ENCODE measurements around the gene PTAR1.
A peak's percentile ranks its signal among the peaks of the same experiment; 100 is the strongest.

Gene PTAR1

GRCh38 chr9:69674112-69674685 is 85.6 kb downstream of the PTAR1 start:
- no peak overlapping the region for H2AFZ ChIP-seq (ENCODE audit: low read depth, low read length)
- WGBS, result 72% methylated on average over 8 of the region's 11 CpGs
- H2BK5ac ChIP-seq (ENCODE audit: low read depth, low read length, poor library complexity, severe bottlenecking), result no peak overlapping the region

DNA sequence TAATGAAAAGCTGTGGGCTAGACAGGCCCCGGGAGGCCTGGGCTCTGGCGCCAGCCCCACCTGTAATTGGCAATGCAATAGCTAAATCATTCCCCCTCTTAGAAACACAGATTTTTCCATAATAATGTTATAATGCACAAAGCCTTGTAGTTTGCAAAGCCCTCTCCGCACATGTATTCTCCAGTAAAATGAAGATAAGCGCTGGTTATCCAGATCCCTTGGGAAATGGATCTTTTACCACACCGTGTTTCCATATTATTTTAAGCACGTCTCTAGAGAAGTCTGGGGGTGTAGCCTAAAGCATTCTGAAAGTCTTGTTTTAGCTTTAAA is 86.5 kb downstream of the PTAR1 start:
- H2BK5ac ChIP-seq (ENCODE audit: low read depth, low read length, poor library complexity, severe bottlenecking), result no peak overlapping the region
- peak overlapping the region; percentile 48 to 95 for H3K4me3 ChIP-seq (ENCODE audit: insufficient read depth in 1 of 2, low read depth in 1 of 2, low read length in 2 of 2)
- no peak overlapping the region for H2BK120ac ChIP-seq (ENCODE audit: low read depth, low read length)
- H3K18ac ChIP-seq (ENCODE audit: low read depth in 1 of 2, low read length in 2 of 2), result peak overlapping the region in 1 of 2 experiments; percentile 72
- H3K27me3 ChIP-seq (ENCODE audit: control insufficient read depth in 1 of 2, insufficient read depth in 1 of 2, low read length in 2 of 2), result no peaks in the 10 kb centered on the region
- peak overlapping the region; percentile 60 for H4K8ac ChIP-seq (ENCODE audit: low read length)
- no peaks in the 10 kb centered on the region for H3K9me3 ChIP-seq (ENCODE audit: control insufficient read depth, low read length)
- H2BK15ac ChIP-seq (ENCODE audit: low read depth, poor library complexity, severe bottlenecking), result no peak overlapping the region
- H3K79me1 ChIP-seq (replicated peaks; ENCODE audit: low read length, poor library complexity, severe bottlenecking), result peaks cover 2% of the 10 kb centered on the region
- peak overlapping the region; percentile 73 for H2AFZ ChIP-seq (ENCODE audit: low read depth, low read length)
- peak overlapping the region; percentile 99 for H3K4me2 ChIP-seq (ENCODE audit: low read length, poor library complexity, severe bottlenecking)
- no peak overlapping the region for H3K4ac ChIP-seq (ENCODE audit: low read depth in 1 of 2, low read length in 2 of 2)
- H3K9ac ChIP-seq (ENCODE audit: low read length), result peak overlapping the region; percentile 87
- no peak for DNase-seq
- peak overlapping the region in 1 of 2 experiments; percentile 59 for H2BK12ac ChIP-seq (ENCODE audit: low read length in 2 of 2)
- H4K91ac ChIP-seq (ENCODE audit: low read length), result no peak overlapping the region
- H3K23ac ChIP-seq (ENCODE audit: low read length in 2 of 2), result no peak overlapping the region
- peak overlapping the region; percentile 66 for H3K27ac ChIP-seq (ENCODE audit: low read length, poor library complexity, severe bottlenecking)
- no peaks in the 10 kb centered on the region for H3K36me3 ChIP-seq (ENCODE audit: control insufficient read depth in 1 of 2, insufficient read depth in 2 of 2, low read depth in 1 of 2, low read length in 2 of 2)
- H3K4me1 ChIP-seq (ENCODE audit: control insufficient read depth, insufficient read depth, low read depth, low read length), result peaks cover 12% of the 10 kb centered on the region
- no peak overlapping the region for H2AK5ac ChIP-seq (ENCODE audit: low read length, severe bottlenecking)
- no peak overlapping the region for H3K14ac ChIP-seq (ENCODE audit: low read length in 2 of 2)
- 75% methylated on average over 6 of the region's 6 CpGs for WGBS

More at GRCh38 chr9:69674112-69674685, 85.6 kb downstream of the PTAR1 start:
- no peak overlapping the region for H3K14ac ChIP-seq (ENCODE audit: low read length in 2 of 2)
- no peak overlapping the region for H4K91ac ChIP-seq (ENCODE audit: low read length)
- no peaks in the 10 kb centered on the region for H3K27me3 ChIP-seq (ENCODE audit: control insufficient read depth in 1 of 2, insufficient read depth in 1 of 2, low read length in 2 of 2)
- H3K79me1 ChIP-seq (replicated peaks; ENCODE audit: low read length, poor library complexity, severe bottlenecking), result peaks cover 2% of the 10 kb centered on the region
- H3K4me3 ChIP-seq (ENCODE audit: insufficient read depth in 1 of 2, low read depth in 1 of 2, low read length in 2 of 2), result peak overlapping the region in 1 of 2 experiments; percentile 60
- H3K4me1 ChIP-seq (ENCODE audit: control insufficient read depth, insufficient read depth, low read depth, low read length), result peaks cover 12% of the 10 kb centered on the region
- peak overlapping the region; percentile 37 for H4K8ac ChIP-seq (ENCODE audit: low read length)
- no peak overlapping the region for H3K18ac ChIP-seq (ENCODE audit: low read depth in 1 of 2, low read length in 2 of 2)
- no peak for DNase-seq
- H2AK5ac ChIP-seq (ENCODE audit: low read length, severe bottlenecking), result no peak overlapping the region
- no peak overlapping the region for H3K4me2 ChIP-seq (ENCODE audit: low read length, poor library complexity, severe bottlenecking)
- H3K9me3 ChIP-seq (ENCODE audit: control insufficient read depth, low read length), result no peaks in the 10 kb centered on the region
- H2BK15ac ChIP-seq (ENCODE audit: low read depth, poor library complexity, severe bottlenecking), result peak overlapping the region; percentile 60
- H3K4ac ChIP-seq (ENCODE audit: low read depth in 1 of 2, low read length in 2 of 2), result peak overlapping the region in 1 of 2 experiments; percentile 7
- H3K27ac ChIP-seq (ENCODE audit: low read length, poor library complexity, severe bottlenecking), result no peak overlapping the region
- H2BK120ac ChIP-seq (ENCODE audit: low read depth, low read length), result no peak overlapping the region
- no peaks in the 10 kb centered on the region for H3K36me3 ChIP-seq (ENCODE audit: control insufficient read depth in 1 of 2, insufficient read depth in 2 of 2, low read depth in 1 of 2, low read length in 2 of 2)
- H2BK12ac ChIP-seq (ENCODE audit: low read length in 2 of 2), result peak overlapping the region in 1 of 2 experiments; percentile 49
- peak overlapping the region; percentile 51 for H3K9ac ChIP-seq (ENCODE audit: low read length)
- no peak overlapping the region for H3K23ac ChIP-seq (ENCODE audit: low read length in 2 of 2)

GRCh38 chr9:69672596-69673310 is 87.1 kb downstream of the PTAR1 start:
- Histone ChIP-seq H2BK15ac (ENCODE audit: low read depth, poor library complexity, severe bottlenecking) (peak overlapping the region; percentile 65), H3K4me3 (ENCODE audit: insufficient read depth in 1 of 2, low read depth in 1 of 2, low read length in 2 of 2) (peak overlapping the region; percentile 87 to 95), H4K91ac (ENCODE audit: low read length) (peak overlapping the region; percentile 89), H3K9ac (ENCODE audit: low read length) (peak overlapping the region; percentile 87), H3K18ac (ENCODE audit: low read depth in 1 of 2, low read length in 2 of 2) (peak overlapping the region; percentile 74 to 97), H3K4me2 (ENCODE audit: low read length, poor library complexity, severe bottlenecking) (peak overlapping the region; percentile 99), H3K79me1 (replicated peaks; ENCODE audit: low read length, poor library complexity, severe bottlenecking) (peaks cover 4% of the 10 kb centered on the region), H3K23ac (ENCODE audit: low read length in 2 of 2) (peak overlapping the region; percentile 46 to 74), H2AK5ac (ENCODE audit: low read length, severe bottlenecking) (no peak overlapping the region), H3K4ac (ENCODE audit: low read depth in 1 of 2, low read length in 2 of 2) (peak overlapping the region; percentile 60 to 96), H3K27me3 (ENCODE audit: control insufficient read depth in 1 of 2, insufficient read depth in 1 of 2, low read length in 2 of 2) (no peaks in the 10 kb centered on the region), H3K27ac (ENCODE audit: low read length, poor library complexity, severe bottlenecking) (peak overlapping the region; percentile 66), H3K4me1 (ENCODE audit: control insufficient read depth, insufficient read depth, low read depth, low read length) (peaks cover 12% of the 10 kb centered on the region), H3K14ac (ENCODE audit: low read length in 2 of 2) (peak overlapping the region in 1 of 2 experiments; percentile 30), H2BK12ac (ENCODE audit: low read length in 2 of 2) (peak overlapping the region; percentile 33 to 59), H2BK5ac (ENCODE audit: low read depth, low read length, poor library complexity, severe bottlenecking) (no peak overlapping the region), H3K9me3 (ENCODE audit: control insufficient read depth, low read length) (no peaks in the 10 kb centered on the region), H4K8ac (ENCODE audit: low read length) (peak overlapping the region; percentile 97), H2AFZ (ENCODE audit: low read depth, low read length) (peak overlapping the region; percentile 92), H2BK120ac (ENCODE audit: low read depth, low read length) (peak overlapping the region; percentile 76), H3K36me3 (ENCODE audit: control insufficient read depth in 1 of 2, insufficient read depth in 2 of 2, low read depth in 1 of 2, low read length in 2 of 2) (no peaks in the 10 kb centered on the region)
- 1% methylated on average over 60 of the region's 60 CpGs for WGBS
- DNase-seq, result peak; percentile 91

DNA sequence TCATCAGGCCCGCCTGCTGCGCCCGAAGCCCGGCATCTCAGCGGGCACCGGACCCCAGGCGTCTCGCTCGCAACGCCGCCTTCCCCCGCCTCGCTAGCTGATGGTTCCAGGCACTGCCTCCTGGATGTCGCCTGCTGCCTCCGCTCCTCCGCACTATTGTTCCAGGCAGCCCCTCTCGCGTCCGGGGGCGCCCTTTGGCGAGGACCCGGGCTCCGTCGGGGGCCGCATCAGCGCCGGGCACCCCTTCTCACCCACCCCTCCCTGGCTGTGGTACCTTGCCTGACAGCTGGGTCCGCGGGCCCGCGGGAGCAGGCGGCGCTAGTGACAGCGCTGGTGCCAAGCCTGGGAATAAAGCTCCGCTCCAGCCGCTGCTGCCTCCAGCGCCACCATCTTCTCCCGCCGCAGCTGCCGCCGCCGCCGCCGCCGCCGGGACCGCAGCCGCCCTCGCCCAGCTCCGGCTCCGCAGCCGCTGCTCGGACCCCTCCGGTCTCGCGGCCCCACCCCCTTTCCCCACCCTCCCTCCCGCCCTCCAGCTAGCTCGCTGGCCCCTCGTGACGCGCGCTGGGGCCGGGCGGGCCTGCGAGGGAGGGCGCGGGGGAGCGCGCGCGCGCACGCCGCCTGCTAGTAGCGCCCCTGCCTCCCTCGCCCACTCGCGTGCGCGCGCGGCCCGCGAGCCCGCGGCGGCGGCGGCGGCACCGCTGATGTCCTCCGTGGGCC is 87.8 kb downstream of the PTAR1 start, which contains the start of gene APBA1:
TSS of gene APBA1 (minus strand) at position 493 of the 717 bp plus-strand sequence.
- peak within 1 kb of the TSS; percentile 97 for H4K8ac ChIP-seq (ENCODE audit: low read length)
- no peaks in the 10 kb centered on the region for H3K9me3 ChIP-seq (ENCODE audit: control insufficient read depth, low read length)
- peak within 1 kb of the TSS; percentile 89 for H4K91ac ChIP-seq (ENCODE audit: low read length)
- H3K79me1 ChIP-seq (replicated peaks; ENCODE audit: low read length, poor library complexity, severe bottlenecking), result peaks cover 5% of the 10 kb centered on the region
- H3K4me1 ChIP-seq (ENCODE audit: control insufficient read depth, insufficient read depth, low read depth, low read length), result peaks cover 12% of the 10 kb centered on the region
- no peak within 1 kb of the TSS for H2BK5ac ChIP-seq (ENCODE audit: low read depth, low read length, poor library complexity, severe bottlenecking)
- H2AK5ac ChIP-seq (ENCODE audit: low read length, severe bottlenecking), result no peak within 1 kb of the TSS
- H3K23ac ChIP-seq (ENCODE audit: low read length in 2 of 2), result peak within 1 kb of the TSS; percentile 46 to 74
- H3K4me3 ChIP-seq (ENCODE audit: insufficient read depth in 1 of 2, low read depth in 1 of 2, low read length in 2 of 2), result peak within 1 kb of the TSS; percentile 87 to 95
- H3K4me2 ChIP-seq (ENCODE audit: low read length, poor library complexity, severe bottlenecking), result peak within 1 kb of the TSS; percentile 99
- peak within 1 kb of the TSS; percentile 76 for H2BK120ac ChIP-seq (ENCODE audit: low read depth, low read length)
- peak; percentile 61 for DNase-seq
- under 1% methylated on average over 64 of the region's 92 CpGs for WGBS
- H3K14ac ChIP-seq (ENCODE audit: low read length in 2 of 2), result peak within 1 kb of the TSS in 1 of 2 experiments; percentile 94
- peak within 1 kb of the TSS; percentile 66 for H3K27ac ChIP-seq (ENCODE audit: low read length, poor library complexity, severe bottlenecking)
- H3K36me3 ChIP-seq (ENCODE audit: control insufficient read depth in 1 of 2, insufficient read depth in 2 of 2, low read depth in 1 of 2, low read length in 2 of 2), result no peaks in the 10 kb centered on the region
- H2BK12ac ChIP-seq (ENCODE audit: low read length in 2 of 2), result peak within 1 kb of the TSS; percentile 33 to 59
- H2AFZ ChIP-seq (ENCODE audit: low read depth, low read length), result peak within 1 kb of the TSS; percentile 92
- no peaks in the 10 kb centered on the region for H3K27me3 ChIP-seq (ENCODE audit: control insufficient read depth in 1 of 2, insufficient read depth in 1 of 2, low read length in 2 of 2)
- peak within 1 kb of the TSS; percentile 92 for H2BK15ac ChIP-seq (ENCODE audit: low read depth, poor library complexity, severe bottlenecking)
- H3K4ac ChIP-seq (ENCODE audit: low read depth in 1 of 2, low read length in 2 of 2), result peak within 1 kb of the TSS; percentile 60 to 96
- H3K18ac ChIP-seq (ENCODE audit: low read depth in 1 of 2, low read length in 2 of 2), result peak within 1 kb of the TSS; percentile 74 to 97
- H3K9ac ChIP-seq (ENCODE audit: low read length), result peak within 1 kb of the TSS; percentile 87
